ENCODE data around the gene CNR1.
"Not testable (repeated sequence)": the region's sequence is repeated elsewhere in the genome, so short reads cannot be mapped to it uniquely, and the experiment has no call there.

The CNR1 gene

GRCh38 chr6:88165844-88166492 is at the start of gene CNR1:
CNR1 (minus strand) TSS chr6:88166347; CDS start chr6:88145274, 21,073 bp downstream.
- DNase-seq = no peak

- no peak for DNase-seq
These were observed 45.3 kb upstream of the CNR1 start for GRCh38 chr6:88211446-88211845.

DNA sequence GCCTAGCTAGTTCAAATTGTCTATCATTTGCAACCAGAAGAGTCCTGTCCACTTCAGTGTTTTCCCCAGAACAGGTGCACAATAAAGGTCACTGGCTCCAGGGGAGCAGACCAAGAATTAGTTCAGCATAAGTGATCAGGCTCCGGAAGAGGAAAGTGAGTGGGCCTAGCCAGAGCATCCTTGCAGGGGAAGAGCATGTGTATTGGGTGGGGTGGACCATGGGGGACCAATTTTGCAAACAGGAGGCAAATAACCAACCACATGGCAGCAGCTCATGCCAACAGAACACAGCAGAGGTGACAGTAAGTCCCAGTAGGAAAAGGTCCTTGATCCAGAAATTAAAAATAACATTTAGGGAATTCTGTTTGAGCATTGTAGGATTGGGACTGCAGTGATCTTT is 43.2 kb upstream of the CNR1 start:
- no peak for DNase-seq

- DNase-seq = no peak
These were observed 42.6 kb upstream of the CNR1 start for GRCh38 chr6:88208726-88209125.

- DNase-seq = not testable (repeated sequence)
These were observed 35.6 kb upstream of the CNR1 start for GRCh38 chr6:88201734-88202133.

DNA sequence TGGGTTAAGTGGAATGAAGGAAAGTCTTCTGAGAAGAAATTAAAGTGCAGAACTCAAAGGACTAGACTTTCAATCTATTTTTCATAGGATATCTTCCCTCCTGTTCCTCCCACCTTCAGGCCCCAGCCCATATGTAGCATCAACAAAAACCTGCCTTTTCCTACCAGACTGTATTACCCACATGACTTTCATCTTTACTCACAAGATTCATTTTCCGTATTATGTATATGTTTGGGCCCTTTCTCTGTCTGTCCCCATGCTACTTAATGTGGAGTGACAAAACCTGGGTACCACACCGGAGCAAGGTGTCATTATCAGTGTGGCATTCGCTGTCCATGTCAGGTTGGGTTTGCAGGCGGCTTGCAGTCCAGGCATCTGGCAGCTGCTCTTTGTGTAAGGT is 18.8 kb upstream of the CNR1 start:
- no peak for DNase-seq

- no peak for DNase-seq
These were observed 17.3 kb upstream of the CNR1 start for GRCh38 chr6:88183471-88183870.

GRCh38 chr6:88179692-88180091 is 13.5 kb upstream of the CNR1 start:
- no peak for DNase-seq

- no peak for DNase-seq
These were observed 11.9 kb upstream of the CNR1 start for GRCh38 chr6:88177961-88178464.

DNA sequence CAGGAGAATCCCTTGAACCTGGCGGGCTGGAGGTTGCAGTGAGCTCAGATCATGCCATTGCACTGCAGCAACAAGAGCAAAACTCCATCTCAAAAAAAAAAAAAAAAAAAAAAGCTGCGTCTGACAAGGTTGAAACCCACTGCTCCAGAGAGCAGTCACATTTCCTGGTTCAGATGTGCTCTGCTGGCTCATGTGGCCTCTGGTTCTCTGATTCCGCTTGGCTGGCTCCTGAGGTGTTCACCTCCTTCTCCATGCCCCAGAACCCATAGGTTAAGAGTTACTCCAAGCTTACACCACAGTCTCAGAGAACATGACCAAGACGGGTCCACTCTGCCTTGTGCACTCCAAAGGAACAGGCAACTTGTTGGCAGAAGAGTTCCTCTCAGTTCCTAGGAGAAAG is 8.8 kb upstream of the CNR1 start:
- DNase-seq = no peak

- DNase-seq = no peak
These were observed 5.2 kb upstream of the CNR1 start for GRCh38 chr6:88171312-88171711.

DNA sequence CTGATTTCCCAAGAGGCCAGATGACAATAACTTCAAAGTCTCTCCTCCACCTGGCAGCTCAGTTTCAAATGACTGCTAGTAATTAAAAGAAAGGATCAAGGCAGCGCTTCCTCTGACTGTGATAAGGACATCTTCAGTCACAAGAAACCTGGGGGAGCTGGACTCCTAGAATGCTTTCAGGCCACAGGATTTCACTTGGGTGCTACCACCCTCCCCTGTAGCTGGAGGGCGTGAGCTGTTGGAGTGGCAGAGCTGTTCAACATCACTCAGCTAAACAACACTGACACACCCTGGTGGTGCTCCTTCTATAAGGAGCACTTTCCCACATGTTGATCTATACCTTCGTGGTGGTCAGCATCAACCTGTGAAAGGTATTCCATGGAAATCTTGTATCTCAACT is 2.2 kb upstream of the CNR1 start:
- DNase-seq = no peak

GRCh38 chr6:88167352-88167937 is 1.3 kb upstream of the CNR1 start:
- DNase-seq = no peak

DNA sequence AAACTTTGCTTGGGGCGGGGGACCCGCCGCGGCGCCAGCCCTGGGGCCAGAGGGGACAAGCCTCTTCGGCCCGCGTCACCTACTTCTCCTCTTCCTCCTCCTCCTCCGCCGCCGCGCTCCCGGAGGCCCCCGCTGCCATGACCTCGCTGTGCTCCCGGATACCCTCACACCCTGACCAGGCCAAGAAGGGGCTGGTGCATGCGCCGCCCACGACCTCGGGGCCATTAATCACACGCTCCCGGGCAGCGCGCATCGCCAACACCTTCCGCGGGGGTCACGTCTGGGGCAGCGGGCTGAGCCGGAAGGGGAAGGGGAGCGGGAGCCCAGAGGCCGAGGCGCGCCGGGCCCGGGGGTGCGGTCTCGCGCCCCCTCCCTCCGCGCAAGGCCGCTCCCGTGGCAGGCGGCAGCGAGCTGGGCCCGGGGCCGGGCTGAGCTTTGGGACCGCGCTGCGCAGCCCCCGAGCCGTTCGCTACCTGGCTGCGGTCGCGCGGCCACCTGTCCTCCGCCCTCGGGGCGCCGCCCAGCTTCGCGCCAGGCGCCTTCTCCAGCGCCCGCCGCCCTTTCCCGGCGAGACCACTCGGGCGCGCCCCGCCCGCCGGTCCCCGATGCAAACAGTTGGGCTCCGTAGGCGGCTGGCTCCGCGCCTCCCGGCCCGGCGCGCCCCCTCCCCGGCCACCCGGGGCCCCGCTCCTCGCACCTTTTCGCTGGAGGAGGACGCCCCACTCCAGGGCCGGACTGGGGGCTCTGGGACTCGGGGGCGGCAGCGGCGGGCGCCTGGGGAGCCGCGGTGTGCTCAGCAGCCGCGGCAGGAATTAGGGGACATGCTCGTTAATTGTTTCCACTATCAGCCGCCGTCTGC is 575 bp upstream of the CNR1 start:
- no peak for DNase-seq

DNA sequence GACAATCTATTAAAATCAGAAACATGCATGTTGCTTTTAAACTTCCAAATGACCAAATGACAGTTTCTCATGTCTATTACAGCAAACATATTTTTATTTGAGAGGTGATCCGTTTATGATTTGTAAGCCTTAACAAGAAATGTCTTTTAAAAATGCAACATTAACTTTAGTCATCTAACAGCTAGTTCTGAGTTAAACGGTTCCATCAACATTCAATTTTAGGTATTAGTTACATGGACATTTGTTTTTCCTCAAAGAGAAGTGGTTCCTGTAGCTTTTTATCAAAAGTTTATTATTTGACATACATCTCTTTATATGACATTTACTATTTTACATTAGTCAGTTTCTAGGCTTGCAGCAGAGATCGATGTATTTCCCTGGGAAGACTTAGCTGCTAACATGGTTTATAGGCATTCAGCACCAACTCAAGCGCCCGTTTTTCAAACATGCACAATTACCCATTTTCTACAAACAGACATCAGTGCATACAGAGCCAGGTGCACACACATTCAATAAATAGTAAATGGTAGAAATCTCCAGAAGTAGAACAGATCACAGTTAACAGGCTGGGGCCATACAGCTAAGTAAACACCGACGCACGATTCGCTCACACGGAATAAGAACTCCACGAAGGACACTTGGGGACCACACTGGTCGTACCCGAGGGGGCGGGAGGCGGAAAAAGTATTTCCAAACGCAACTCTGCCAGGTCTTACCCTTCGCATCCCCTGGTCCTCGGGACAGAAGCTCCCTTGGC is 882 bp downstream of the CNR1 start:
- DNase-seq = no peak

GRCh38 chr6:88164061-88164460 is 2.1 kb downstream of the CNR1 start:
- no peak for DNase-seq

DNA sequence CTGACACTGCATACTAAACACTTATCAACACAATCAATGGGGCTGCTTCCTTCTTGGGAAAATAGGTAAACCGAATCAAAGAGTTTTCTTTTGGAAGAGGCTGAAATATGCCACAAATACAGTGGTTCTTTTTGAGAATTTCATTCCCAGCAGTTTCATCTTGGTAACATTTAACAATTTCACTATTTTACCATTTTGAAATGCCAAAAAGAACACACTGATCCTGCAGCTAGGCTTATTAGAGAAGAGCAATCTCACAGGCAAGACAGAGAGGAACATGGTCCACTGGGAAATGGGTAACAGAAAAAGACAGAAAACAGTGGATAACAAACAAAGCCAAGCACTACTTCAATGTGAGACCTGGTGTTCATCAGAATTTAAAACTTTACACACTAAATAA is 2.5 kb downstream of the CNR1 start:
- DNase-seq = no peak

DNA sequence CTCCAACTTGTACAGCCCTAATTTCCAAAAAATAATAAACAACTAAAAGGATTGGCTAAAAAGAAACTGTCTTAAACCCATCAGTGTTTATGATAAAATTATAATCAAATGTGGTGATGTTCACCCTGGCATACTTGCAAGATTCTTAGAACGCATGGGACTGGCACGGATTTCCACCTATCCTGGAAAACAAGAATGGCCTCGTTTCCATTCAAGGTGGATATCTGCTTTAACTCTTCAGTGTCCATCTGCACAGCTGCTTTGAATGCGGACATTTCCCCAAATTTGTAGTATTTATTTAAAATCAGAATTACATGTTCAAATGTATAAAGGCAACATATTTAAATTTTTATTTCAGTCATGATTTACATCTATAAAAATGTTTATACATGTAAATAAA is 4.2 kb downstream of the CNR1 start:
- no peak for DNase-seq

- no peak for DNase-seq
These were observed 9.0 kb downstream of the CNR1 start for GRCh38 chr6:88157106-88157505.

- no peak for DNase-seq
These were observed 20.7 kb downstream of the CNR1 start for GRCh38 chr6:88145298-88145963.

- DNase-seq = no peak
These were observed 21.4 kb downstream of the CNR1 start for GRCh38 chr6:88144637-88145297.

Data from CD4-positive, alpha-beta T cell treated with Interleukin-12 subunit alpha and Interleukin-12 subunit beta, for 1 hour (primary cell).